ENCODE measurements around the gene TMEM117. TPM values are rescaled to one million over a fixed set of nuclear protein-coding genes. Genes with fewer than 3 reads are reported as not detected.
"Not testable (repeated sequence)": the region's sequence is repeated elsewhere in the genome, so short reads cannot be mapped to it uniquely, and the experiment has no call there.

The TMEM117 gene
- total RNA-seq, 1 donor from 2014 or later: 0.43 TPM

- Histone ChIP-seq H3K9me3 (no peaks in the 10 kb centered on the region), H3K27ac (no peak overlapping the region), H3K4me1 (peaks cover 0 to 2% of the 10 kb centered on the region in 2 donors), H3K36me3 (no peaks in the 10 kb centered on the region), H3K27me3 (no peaks in the 10 kb centered on the region), H3K4me3 (no peak overlapping the region)
- no peak for TF ChIP-seq CTCF (IDR thresholded peaks at IDR 0.05)
- intact Hi-C loops (cut with DNase I): no loop called here
- DNase-seq (ENCODE audit: low spot score in 2 of 2): no peak
Observed at GRCh38 chr12:43842259-43842658, 6.4 kb downstream of the TMEM117 start.

GRCh38 chr12:43847425-43848225, 11.7 kb downstream of the TMEM117 start:
- H3K27ac ChIP-seq; DNase-seq (ENCODE audit: low spot score in 2 of 2); H3K4me3 ChIP-seq; H3K27me3 ChIP-seq; H3K36me3 ChIP-seq; H3K4me1 ChIP-seq; H3K9me3 ChIP-seq; intact Hi-C loops (cut with DNase I): not testable (repeated sequence)

GRCh38 chr12:43848226-43848507, 12.3 kb downstream of the TMEM117 start:
- no peak for TF ChIP-seq CTCF (IDR thresholded peaks at IDR 0.05)
- intact Hi-C loops (cut with DNase I): no loop called here
- Histone ChIP-seq H3K27ac (no peak overlapping the region), H3K36me3 (no peaks in the 10 kb centered on the region), H3K4me1 (no peaks in the 10 kb centered on the region), H3K27me3 (no peaks in the 10 kb centered on the region), H3K4me3 (no peak overlapping the region), H3K9me3 (no peaks in the 10 kb centered on the region)
- no peak for DNase-seq (ENCODE audit: low spot score in 2 of 2)

- Histone ChIP-seq H3K27me3 (no peaks in the 10 kb centered on the region), H3K4me3 (no peak overlapping the region), H3K36me3 (no peaks in the 10 kb centered on the region), H3K9me3 (no peaks in the 10 kb centered on the region), H3K4me1 (no peaks in the 10 kb centered on the region), H3K27ac (no peak overlapping the region)
- TF ChIP-seq CTCF (IDR thresholded peaks at IDR 0.05): no peak
- DNase-seq (ENCODE audit: low spot score in 2 of 2): no peak
- intact Hi-C loops (cut with DNase I): no loop called here
Observed at GRCh38 chr12:43848786-43849185, 12.9 kb downstream of the TMEM117 start.

GRCh38 chr12:43852744-43853143, 16.9 kb downstream of the TMEM117 start:
- Histone ChIP-seq H3K27ac (no peak overlapping the region), H3K36me3 (no peaks in the 10 kb centered on the region), H3K4me1 (no peaks in the 10 kb centered on the region), H3K4me3 (no peak overlapping the region), H3K9me3 (no peaks in the 10 kb centered on the region), H3K27me3 (no peaks in the 10 kb centered on the region)
- DNase-seq (ENCODE audit: low spot score in 2 of 2): no peak
- TF ChIP-seq CTCF (IDR thresholded peaks at IDR 0.05): no peak
- intact Hi-C loops (cut with DNase I): no loop called here

- H3K9me3 ChIP-seq: no peaks in the 10 kb centered on the region
- H3K36me3 ChIP-seq: no peaks in the 10 kb centered on the region
- no peaks in the 10 kb centered on the region for H3K27me3 ChIP-seq
- no peak overlapping the region for H3K4me3 ChIP-seq
- intact Hi-C loops (cut with DNase I): no loop called here
- no peak for DNase-seq (ENCODE audit: low spot score in 2 of 2)
- no peaks in the 10 kb centered on the region for H3K4me1 ChIP-seq
- no peak overlapping the region for H3K27ac ChIP-seq
- no peak for TF ChIP-seq CTCF (IDR thresholded peaks at IDR 0.05)
Observed at GRCh38 chr12:43856972-43857371, 21.1 kb downstream of the TMEM117 start.

Measured in ascending aorta (tissue), 2 donors.